NCI-H2171 treated with DMSO at 0.1 percent for 48 hours (cell line): ENCODE measurements around the gene FLAD1.

Experiments used
- DNase-seq: peaks from one replicate; lab custom pipeline; 2025; lab: John Stamatoyannopoulos, UW

FLAD1 gene

DNA sequence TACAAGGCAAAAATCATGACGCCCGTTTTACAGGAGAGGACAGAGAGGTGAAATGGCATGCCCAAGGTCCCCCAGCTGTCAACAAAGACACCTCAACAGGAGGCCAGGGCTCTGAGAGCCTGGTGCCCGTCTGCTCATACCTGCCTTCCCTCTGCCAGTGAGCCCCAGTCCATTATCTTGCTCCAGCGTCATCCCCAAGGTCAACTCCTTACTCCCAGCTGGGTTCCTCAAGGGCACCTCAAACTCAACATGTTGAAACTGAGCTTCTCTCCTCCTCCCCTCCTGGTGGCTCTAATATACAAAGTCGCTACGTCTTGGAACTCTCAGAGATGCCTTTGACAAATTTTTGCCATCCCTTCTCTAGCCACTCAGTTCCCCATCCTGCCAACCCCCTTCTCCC, 30.5 kb upstream of the FLAD1 start:
- no peak for DNase-seq

GRCh38 chr1:154953611-154954038, 29.5 kb upstream of the FLAD1 start:
- no peak for DNase-seq

- no peak for DNase-seq
These were observed 28.6 kb upstream of the FLAD1 start for GRCh38 chr1:154954541-154954940.

- peak; percentile 43 for DNase-seq
These were observed 28.0 kb upstream of the FLAD1 start for GRCh38 chr1:154955039-154955717.

GRCh38 chr1:154955718-154956543, 27.2 kb upstream of the FLAD1 start, which contains the start of gene PBXIP1:
PBXIP1 (minus strand) TSS chr1:154956099; CDS start chr1:154953721, 2,378 bp downstream.
- DNase-seq, result peak; percentile 88

DNA sequence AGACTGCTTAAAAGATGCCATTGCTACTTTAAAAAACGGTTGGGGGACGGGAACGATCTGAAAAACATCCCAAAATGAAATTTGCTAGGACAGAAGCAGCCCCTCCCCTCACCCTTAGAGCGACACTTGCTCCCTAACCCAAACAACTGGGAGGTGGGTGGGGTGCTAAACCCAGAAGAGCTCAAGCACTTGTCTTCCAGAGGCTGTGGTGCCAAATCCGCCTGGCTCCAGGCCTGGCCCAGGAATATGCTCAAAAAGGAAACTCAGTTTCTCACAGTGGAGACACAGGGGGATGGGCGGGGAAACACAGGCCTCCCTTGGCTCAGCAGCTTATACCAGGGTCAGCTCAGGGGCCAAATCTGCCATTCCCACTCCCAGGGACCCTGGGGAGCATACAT, 26.6 kb upstream of the FLAD1 start:
- DNase-seq, result no peak

- DNase-seq, result no peak
These were observed 26.0 kb upstream of the FLAD1 start for GRCh38 chr1:154957091-154957657.

DNA sequence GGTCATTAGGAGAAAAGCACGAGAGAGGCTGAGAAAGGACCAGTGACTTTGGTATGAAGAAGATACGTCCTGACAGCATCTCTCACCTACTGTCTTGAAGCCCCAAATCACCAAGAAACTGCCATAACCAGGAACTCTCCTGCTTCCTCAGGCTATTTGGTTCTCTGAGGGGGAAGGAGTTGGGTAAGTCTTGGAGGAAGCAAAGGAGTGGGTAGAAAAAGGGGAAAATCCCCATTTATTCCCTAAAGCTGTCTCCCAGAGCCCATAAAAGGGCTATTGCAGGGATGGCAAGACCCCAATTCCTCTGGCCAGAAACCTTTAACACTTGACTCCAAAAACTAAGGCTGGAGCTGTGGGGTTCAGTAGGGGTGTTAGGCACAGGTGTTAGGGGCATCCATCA, 25.1 kb upstream of the FLAD1 start:
- no peak for DNase-seq

GRCh38 chr1:154958681-154959425, 24.3 kb upstream of the FLAD1 start:
- no peak for DNase-seq

DNA sequence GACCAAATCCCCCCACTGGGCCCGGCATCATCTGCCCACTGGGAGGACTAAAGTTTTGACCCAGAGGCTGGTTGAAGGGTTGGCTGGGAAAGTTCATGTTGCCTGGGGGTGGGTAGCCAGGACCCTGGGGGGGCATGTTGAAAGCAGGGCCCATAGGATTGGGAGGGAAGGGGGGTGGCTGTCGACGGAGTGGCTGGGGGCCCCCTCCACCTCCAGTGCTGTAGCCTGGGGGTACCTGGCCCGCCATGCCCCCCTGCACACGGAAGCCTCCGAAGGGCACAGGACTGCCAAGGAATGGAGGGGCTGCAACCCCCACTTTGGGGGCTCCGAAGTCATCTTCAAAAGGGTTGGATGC, 23.7 kb upstream of the FLAD1 start:
- no peak for DNase-seq

DNA sequence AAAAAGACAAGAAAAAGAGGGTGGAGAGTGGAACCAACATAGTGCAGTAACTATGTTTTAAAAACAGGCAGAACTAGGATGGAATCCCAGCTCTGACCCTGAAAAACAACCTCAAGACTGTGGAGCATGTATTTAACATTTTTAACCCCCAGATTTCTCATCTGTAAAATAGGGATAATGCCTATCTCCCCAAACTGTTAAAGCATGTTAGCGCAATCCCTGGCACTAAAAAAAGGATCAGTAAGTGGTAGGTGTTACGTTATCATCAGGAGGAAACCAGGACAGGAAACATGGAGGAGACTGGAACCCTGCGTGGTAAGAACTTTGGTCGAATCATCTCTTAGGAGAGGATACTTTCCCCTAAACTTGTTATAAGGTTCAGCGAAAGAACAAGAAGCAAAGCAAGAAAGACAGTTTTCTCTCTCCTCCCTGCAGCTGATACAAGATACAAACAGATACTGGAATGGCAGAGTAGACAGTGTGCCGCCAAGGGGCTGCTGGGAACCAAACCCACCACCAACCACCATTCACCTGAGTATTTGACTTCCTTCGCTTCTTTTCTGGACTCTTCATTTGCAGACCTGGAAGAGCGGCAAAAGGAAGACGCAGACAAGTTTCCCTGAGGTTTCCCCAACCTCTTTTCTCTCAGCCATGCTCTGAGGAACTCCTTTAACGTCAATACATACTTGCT, 22.6 kb upstream of the FLAD1 start:
- no peak for DNase-seq

DNA sequence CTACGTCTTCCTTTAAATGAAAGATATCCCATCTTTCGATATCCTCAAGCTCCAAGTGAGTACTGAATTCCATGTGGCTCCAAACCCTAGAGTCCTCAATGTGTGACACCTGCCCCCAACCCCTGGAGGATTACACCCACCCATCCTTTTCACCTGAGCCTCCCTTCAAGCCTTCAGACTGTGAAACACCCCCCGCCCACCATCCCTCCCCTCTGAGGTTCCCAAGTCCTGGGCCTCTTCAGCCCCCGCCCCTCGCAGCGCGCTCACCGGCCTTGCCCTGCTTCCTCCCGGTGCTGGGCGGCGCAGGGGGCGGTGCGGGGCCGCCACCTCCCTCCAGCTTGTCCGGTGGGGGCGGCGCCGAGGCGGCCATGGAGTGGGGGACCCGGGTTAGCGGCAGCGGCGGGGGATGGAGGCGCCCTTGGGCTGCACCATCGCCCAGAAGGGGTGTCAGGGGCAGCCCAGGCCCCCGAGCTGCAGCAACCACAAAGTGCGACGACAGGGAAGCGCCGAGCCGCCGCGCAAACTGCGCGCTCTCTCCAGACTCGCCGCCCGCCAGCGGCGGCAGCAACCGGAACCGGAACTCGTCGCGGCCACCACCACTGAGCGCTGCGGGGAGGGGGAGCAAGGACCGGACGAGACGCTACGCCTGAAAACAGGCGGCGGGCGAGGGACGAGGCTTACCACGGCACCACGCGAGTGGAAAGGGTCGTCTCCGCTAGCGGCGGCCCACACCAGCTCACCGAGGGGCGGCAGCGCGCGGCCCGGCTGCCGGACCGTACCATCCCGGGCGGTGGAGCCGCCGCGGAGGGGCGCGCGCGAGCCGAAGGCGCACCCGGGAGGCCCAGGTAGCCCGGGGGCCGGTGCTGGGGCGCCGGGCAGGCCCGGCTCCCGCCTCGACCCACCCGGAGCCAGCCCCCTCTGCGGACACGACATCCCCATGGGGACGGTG, 21.7 kb upstream of the FLAD1 start, which contains the start of gene PYGO2:
PYGO2 (minus strand) TSS at position 576 of the 949 bp plus-strand sequence; CDS start at position 370, 206 bp downstream.
- DNase-seq, result peak; percentile 65

GRCh38 chr1:154962156-154962749, 20.9 kb upstream of the FLAD1 start:
- peak; percentile 46 for DNase-seq

GRCh38 chr1:154962795-154963330, 20.3 kb upstream of the FLAD1 start:
- DNase-seq, result no peak

GRCh38 chr1:154963643-154964042, 19.5 kb upstream of the FLAD1 start:
- no peak for DNase-seq

DNA sequence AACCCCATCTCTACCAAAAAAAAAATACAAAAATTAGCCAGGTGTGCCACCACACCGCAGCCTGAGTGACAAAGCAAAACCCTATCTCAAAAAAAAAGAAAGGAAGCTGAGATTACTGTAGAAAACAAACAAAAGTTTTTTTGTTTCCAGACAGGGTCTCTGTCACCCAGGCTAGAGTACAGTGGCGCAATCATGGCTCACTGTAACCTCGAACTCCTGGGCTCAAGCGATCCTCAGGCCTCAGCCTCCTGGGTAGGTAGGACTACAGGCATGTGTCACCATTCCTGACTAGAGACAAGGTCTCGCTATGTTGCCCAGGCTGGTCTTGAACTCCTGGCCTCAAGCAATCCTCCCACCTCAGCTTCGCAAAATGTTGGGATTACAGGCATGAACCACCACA, 18.8 kb upstream of the FLAD1 start:
- DNase-seq, result no peak

- DNase-seq, result no peak
These were observed 17.0 kb upstream of the FLAD1 start for GRCh38 chr1:154966111-154966510.

DNA sequence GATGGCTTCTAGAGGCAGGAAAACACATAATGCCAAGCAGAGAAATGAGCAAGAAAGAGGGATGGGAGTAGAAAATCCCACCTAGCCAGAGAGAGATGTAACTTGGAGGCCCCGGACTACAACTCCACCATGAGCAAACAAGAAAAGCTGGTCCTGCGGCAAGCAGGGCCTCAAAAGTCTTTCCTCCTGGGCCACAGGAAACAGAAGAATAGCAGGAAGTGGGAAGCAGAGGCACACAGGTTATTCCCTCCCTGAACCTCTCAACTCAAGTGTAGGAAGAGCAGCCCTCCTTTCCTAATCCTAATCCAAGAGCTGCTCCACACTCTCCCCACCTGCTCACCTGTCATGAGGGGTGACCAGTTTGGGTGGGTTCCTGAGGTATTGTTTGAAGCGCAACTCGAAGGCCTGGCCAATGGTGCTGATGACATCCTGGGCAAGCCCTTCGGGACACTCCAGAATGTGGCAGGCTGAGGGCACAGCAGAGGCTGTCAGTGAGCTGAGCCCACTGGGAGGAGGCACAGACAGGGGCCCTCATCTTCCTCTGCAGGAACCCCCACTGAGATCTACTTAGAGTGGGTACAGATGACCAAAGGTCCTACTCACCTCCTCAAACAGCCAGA, 15.7 kb upstream of the FLAD1 start:
- DNase-seq, result no peak

GRCh38 chr1:154968731-154969130, 14.4 kb upstream of the FLAD1 start:
- no peak for DNase-seq
